DOHH2 (cell line): ENCODE data around the gene MAGEA11.
"Not testable (repeated sequence)": the region's sequence is repeated elsewhere in the genome, so short reads cannot be mapped to it uniquely, and the experiment has no call there.

ENCODE experiments used
- CTCF ChIP-seq: fragments of 200-600 bp; sonication (generic); IDR thresholded peaks from one replicate; pipeline ENCODE4 v1.5.1; 2014; ENCODE audit warnings: antibody characterized with exemption, mild to moderate bottlenecking, low read depth, low read length; ENCODE audit not compliant: poor library complexity, severe bottlenecking
- EZH2phosphoT487 ChIP-seq: fragments of 200-600 bp; sonication (generic); IDR thresholded peaks from 2 replicates; pipeline ENCODE4 v1.6.1; 2017; ENCODE audit warnings: borderline replicate concordance, mild to moderate bottlenecking, antibody characterized with exemption, low read length, moderate library complexity, mixed read lengths

GRCh38 chrX:149679164-149679678 is 32.6 kb upstream of the MAGEA11 start:
- TF ChIP-seq CTCF, EZH2phosphoT487: not testable (repeated sequence)
